Epithelial cell of proximal tubule (primary cell): ENCODE data around the gene OR2AT4. TPM values are rescaled to one million over a fixed set of nuclear protein-coding genes. Genes with fewer than 3 reads are reported as not detected.
"Not testable (repeated sequence)": the region's sequence is repeated elsewhere in the genome, so short reads cannot be mapped to it uniquely, and the experiment has no call there.

Experiments used
- DNase-seq: peaks from one replicate; pipeline ENCODE4 v3.0.0-alpha.2; 2011; ENCODE audit warnings: low read depth
- H3K4me3 ChIP-seq: 2 replicates; pipeline ENCODE4 v1.5.1; 2011; ENCODE audit warnings: low read depth, mild to moderate bottlenecking, low read length
- total RNA-seq: library from RNA; depleted of rRNA; stranded (reverse); fragments of >200 nt; gene quantifications from 2 replicates; pipeline ENCODE4 v1.2.3, GENCODE V29; 2015
- TF ChIP-seq, protein P1 (sequence below): conservative IDR thresholded peaks from 2 replicates; pipeline ENCODE4 v1.5.1; 2012; ENCODE audit warnings: low read depth, mild to moderate bottlenecking, low read length

OR2AT4 gene
- total RNA-seq, 1 donor from 2014 or later: not detected

DNA sequence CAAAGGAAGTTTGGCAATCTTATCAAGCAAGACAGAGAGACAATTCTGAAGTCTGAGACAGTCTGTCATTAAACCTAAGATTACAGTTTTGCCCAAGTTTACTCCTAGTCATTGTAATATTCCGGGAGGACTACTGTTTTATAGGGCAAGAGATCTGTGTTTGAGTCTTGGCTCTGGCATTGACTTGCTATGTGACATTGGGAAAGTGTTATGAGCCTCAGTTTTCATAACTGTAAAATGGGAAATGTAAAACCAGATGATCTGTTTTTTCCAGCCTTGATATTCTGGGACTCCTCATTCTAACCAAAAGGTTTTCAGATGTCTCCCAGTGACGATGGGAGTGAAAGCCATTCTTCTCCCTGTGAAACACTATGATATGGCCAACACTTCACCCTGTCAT lies 29.9 kb upstream of the OR2AT4 start:
- DNase-seq: no peak
- TF ChIP-seq, protein P1, sequence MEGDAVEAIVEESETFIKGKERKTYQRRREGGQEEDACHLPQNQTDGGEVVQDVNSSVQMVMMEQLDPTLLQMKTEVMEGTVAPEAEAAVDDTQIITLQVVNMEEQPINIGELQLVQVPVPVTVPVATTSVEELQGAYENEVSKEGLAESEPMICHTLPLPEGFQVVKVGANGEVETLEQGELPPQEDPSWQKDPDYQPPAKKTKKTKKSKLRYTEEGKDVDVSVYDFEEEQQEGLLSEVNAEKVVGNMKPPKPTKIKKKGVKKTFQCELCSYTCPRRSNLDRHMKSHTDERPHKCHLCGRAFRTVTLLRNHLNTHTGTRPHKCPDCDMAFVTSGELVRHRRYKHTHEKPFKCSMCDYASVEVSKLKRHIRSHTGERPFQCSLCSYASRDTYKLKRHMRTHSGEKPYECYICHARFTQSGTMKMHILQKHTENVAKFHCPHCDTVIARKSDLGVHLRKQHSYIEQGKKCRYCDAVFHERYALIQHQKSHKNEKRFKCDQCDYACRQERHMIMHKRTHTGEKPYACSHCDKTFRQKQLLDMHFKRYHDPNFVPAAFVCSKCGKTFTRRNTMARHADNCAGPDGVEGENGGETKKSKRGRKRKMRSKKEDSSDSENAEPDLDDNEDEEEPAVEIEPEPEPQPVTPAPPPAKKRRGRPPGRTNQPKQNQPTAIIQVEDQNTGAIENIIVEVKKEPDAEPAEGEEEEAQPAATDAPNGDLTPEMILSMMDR: no peak

DNA sequence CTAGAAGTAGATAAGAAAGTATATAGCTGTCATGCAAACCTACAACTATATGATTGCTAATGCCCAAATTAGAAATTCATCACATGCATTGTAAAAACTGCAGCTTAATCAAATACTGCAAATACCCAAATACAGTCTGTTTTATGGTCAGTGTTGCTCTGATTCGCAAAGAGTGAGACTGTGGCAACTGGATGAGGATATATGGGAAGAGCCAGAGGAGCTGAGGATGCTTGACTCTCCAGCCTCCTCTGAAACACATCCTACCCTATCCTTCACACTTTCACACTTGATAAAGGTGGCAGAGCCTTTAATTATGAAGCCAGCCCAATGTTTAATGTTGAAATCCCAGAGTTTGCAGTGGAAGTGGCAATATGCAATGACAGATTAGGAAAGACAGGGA lies 21.9 kb upstream of the OR2AT4 start:
- TF ChIP-seq, protein P1: no peak
- no peak for DNase-seq
- H3K4me3 ChIP-seq: no peak overlapping the region

More for the DNA sequence above, 29.9 kb upstream of the OR2AT4 start:
- H3K4me3 ChIP-seq: no peak overlapping the region

DNA sequence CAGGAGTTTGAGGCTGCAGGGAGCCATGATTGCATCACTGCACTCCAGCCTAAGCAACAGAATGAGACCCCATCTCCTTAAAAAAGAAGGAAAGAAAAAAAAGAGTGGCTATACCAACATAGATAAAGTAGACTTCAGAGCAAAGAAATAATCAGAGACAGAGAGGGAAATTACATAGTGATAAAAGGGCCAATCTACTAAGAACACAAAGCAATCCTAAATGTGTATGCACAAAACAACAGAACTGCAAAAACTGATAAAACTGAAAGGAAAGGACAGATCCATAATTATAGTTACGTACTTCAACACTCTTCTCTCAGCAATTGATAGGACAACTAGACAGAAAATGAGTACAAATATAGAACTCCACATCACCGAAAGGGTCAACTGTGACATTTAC lies 17.8 kb upstream of the OR2AT4 start:
- H3K4me3 ChIP-seq: no peak overlapping the region
- no peak for DNase-seq
- TF ChIP-seq, protein P1: no peak

DNA sequence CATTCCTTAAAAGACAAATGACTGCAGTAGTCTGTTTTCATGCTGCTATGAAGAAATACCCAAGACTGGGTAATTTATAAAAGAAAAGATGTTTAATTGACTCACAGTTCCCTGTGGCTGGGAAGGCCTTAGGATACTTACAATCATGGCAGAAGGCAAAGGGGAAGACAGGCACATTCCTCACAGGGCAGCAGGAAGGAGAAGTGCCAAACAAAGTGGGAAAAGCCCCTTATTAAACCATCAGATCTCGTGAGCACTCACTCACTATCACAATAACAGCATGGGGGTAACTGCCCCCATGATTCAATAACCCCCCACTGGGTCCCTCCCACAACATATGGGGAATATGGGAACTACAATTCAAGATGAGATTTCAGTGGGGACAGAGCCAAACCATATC lies 16.4 kb upstream of the OR2AT4 start:
- no peak for DNase-seq
- TF ChIP-seq, protein P1: no peak
- no peak overlapping the region for H3K4me3 ChIP-seq

DNA sequence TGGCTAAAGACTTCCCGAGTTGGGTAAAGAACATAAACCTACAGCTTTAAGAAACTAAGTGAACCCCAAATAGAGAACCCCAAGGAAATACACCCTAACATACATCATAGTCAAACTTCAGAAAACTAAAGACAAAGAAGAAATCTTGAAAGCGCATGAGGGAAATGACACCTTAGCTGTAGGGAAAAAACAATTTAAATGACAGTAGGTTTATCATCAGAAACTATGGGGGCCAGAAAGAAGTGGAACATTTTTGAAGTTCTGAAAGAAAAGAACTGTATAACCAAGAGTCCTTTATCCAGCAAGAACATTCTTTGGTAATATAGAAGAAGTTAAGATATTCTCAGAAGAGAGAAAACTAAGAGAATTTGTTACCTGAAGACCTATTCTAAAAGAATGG lies 15.5 kb upstream of the OR2AT4 start:
- no peak for DNase-seq
- H3K4me3 ChIP-seq: no peak overlapping the region
- TF ChIP-seq, protein P1: no peak

DNA sequence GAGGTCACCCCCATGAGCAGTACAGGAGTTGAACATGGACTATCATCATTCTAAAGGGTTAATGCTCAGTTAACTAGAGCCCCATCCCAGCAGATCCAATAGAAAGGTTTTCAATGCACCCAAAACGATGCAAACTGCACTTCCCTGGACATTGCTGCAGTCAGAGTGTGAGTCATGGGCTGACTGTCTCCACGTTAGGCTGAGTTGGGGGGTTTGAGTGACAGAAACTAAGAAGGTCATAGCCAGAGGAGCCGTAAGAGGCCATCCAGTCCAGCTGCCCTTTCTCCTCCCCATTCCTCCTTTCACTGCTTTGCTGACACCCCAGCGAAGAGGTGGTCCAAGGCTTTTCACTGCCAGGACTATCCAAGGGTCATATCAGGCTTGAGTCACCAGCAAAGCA lies 10.5 kb upstream of the OR2AT4 start:
- no peak overlapping the region for H3K4me3 ChIP-seq
- TF ChIP-seq, protein P1: no peak
- no peak for DNase-seq

DNA sequence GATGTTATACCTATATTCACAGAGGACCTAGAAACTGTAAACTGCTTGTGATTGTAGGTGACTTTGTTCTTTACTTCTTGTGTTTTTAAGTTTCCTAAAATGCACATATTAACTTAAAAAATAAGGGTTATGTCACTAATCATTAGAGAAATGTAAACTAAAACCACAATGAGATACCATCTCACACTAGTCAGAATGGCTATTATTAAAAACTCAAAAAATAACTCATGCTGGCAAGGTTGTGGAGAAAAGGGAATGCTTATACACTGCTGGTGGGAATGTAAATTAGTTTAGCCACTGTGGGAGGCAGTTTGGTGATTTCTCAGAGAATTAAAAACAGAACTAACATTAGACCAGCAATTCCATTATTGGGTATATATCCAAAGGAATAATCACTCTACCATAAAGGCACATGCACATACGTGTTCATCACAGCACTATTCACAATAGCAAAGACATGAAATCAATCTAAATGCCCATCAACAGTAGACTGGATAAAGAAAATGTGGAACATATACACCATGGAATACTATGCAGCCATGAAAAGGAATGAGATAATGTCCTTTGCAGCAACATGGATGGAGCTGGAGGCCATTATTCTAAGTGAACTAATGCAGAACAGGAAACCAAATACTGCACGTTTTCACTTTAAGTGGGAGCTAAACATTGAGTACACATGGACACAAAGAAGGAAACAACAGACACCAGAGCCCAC lies 9.4 kb upstream of the OR2AT4 start:
- not testable (repeated sequence) for H3K4me3 ChIP-seq, DNase-seq
